Breast epithelium (tissue), 4 donors: Measurements from ENCODE around the gene MOXD1. TPM values are rescaled to one million over a fixed set of nuclear protein-coding genes. Genes with fewer than 3 reads are reported as not detected.
A peak's percentile ranks its signal among the peaks of the same experiment; 100 is the strongest.

ENCODE experiments used
- DNase-seq, 2 donors: peaks; one replicate each; pipeline ENCODE4 v3.0.0-alpha.2; 2019; ENCODE audit warnings: low spot score in 2 of 2
- H3K27ac ChIP-seq, 2 donors: fragments of 200-600 bp; sonication (generic) in 1 of 2; one replicate each; pipeline ENCODE4 v1.5.1; 2016 to 2019; ENCODE audit warnings: mild to moderate bottlenecking in 1 of 2
- H3K27me3 ChIP-seq, 2 donors: fragments of 200-600 bp; sonication (generic) in 1 of 2; one replicate each; pipeline versions ENCODE4 v1.5.1 to v1.6.0; 2017 to 2019; ENCODE audit warnings: control low read depth in 1 of 2, mild to moderate bottlenecking in 1 of 2
- H3K36me3 ChIP-seq: fragments of 200-600 bp; one replicate; pipeline ENCODE4 v1.5.1; 2019
- H3K4me1 ChIP-seq, 2 donors: fragments of 200-600 bp; sonication (generic); one replicate each; pipeline ENCODE4 v1.5.1; 2016 to 2019; ENCODE audit warnings: control low read depth in 1 of 2
- H3K4me3 ChIP-seq, 3 donors: fragments of 200-600 bp; sonication (generic); 1 replicate in 2 of 3; 2 replicates in 1 of 3; pipeline ENCODE4 v1.5.1; 2016 to 2019; ENCODE audit warnings: mild to moderate bottlenecking in 3 of 3, moderate library complexity in 2 of 3
- H3K9me3 ChIP-seq, 2 donors: fragments of 200-600 bp; sonication (generic) in 1 of 2; one replicate each; pipeline ENCODE4 v1.5.1; 2016 to 2019; ENCODE audit warnings: control low read depth in 1 of 2
- POLR2A ChIP-seq: fragments of 450-650 bp; IDR thresholded peaks from one replicate; pipeline ENCODE4 v1.6.1; 2016; ENCODE audit warnings: antibody characterized with exemption, mild to moderate bottlenecking, moderate library complexity
- POLR2AphosphoS5 ChIP-seq, 3 donors: sonication (generic); formaldehyde crosslinking; IDR thresholded peaks; one replicate each; pipeline ENCODE4 v1.6.1; 2017; ENCODE audit warnings: antibody characterized with exemption in 3 of 3
- intact Hi-C: fragments of 100-400 bp; cut with DNase I; formaldehyde crosslinking; loops from one replicate; pipeline ENCODE4 v1.15.1; 2023; ENCODE audit warnings: low total_unique reads
- total RNA-seq, 3 donors: library from RNA; depleted of rRNA; stranded (reverse); fragments of >200 nt; gene quantifications; one replicate each; pipeline ENCODE4 v1.1.0, GENCODE V29; 2016
- TF ChIP-seq, protein P1 (sequence below), 3 donors: fragments of 450-650 bp; IDR thresholded peaks; one replicate each; pipeline ENCODE4 v1.5.1; 2016 to 2017; ENCODE audit warnings: antibody characterized with exemption in 3 of 3, mild to moderate bottlenecking in 3 of 3, moderate library complexity in 3 of 3

The MOXD1 gene
- total RNA-seq, 3 donors from 2014 or later: 1.8 to 2.9 (median 1.9) TPM

- TF ChIP-seq POLR2A (no peak), POLR2AphosphoS5 (IDR thresholded peaks at IDR 0.05) (no peak)
- TF ChIP-seq, protein P1, sequence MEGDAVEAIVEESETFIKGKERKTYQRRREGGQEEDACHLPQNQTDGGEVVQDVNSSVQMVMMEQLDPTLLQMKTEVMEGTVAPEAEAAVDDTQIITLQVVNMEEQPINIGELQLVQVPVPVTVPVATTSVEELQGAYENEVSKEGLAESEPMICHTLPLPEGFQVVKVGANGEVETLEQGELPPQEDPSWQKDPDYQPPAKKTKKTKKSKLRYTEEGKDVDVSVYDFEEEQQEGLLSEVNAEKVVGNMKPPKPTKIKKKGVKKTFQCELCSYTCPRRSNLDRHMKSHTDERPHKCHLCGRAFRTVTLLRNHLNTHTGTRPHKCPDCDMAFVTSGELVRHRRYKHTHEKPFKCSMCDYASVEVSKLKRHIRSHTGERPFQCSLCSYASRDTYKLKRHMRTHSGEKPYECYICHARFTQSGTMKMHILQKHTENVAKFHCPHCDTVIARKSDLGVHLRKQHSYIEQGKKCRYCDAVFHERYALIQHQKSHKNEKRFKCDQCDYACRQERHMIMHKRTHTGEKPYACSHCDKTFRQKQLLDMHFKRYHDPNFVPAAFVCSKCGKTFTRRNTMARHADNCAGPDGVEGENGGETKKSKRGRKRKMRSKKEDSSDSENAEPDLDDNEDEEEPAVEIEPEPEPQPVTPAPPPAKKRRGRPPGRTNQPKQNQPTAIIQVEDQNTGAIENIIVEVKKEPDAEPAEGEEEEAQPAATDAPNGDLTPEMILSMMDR (IDR thresholded peaks at IDR 0.05): no peak
- no peaks in the 10 kb centered on the region for H3K36me3 ChIP-seq
Observed at GRCh38 chr6:132257561-132257960, 143.7 kb downstream of the MOXD1 start.

GRCh38 chr6:132256457-132256856, 144.8 kb downstream of the MOXD1 start:
- no peak for DNase-seq
- H3K4me1 ChIP-seq: no peaks in the 10 kb centered on the region
- H3K4me3 ChIP-seq: no peak overlapping the region
- TF ChIP-seq POLR2AphosphoS5 (IDR thresholded peaks at IDR 0.05): no peak
- TF ChIP-seq, protein P1 (IDR thresholded peaks at IDR 0.05): no peak
- TF ChIP-seq POLR2A: no peak
- H3K27ac ChIP-seq: no peak overlapping the region
- H3K27me3 ChIP-seq: no peaks in the 10 kb centered on the region
- intact Hi-C loops: loop anchor here (5.0 kb wide), 1 partner anchor 1071 kb away; no protein-coding TSS in a partner anchor
- peaks cover 0 to 8% of the 10 kb centered on the region in 2 donors for H3K9me3 ChIP-seq
- H3K36me3 ChIP-seq: no peaks in the 10 kb centered on the region

More at GRCh38 chr6:132257561-132257960, 143.7 kb downstream of the MOXD1 start:
- Histone ChIP-seq H3K4me1 (no peaks in the 10 kb centered on the region), H3K9me3 (no peaks in the 10 kb centered on the region), H3K4me3 (no peak overlapping the region), H3K27ac (no peak overlapping the region), H3K27me3 (no peaks in the 10 kb centered on the region)
- DNase-seq: no peak
- intact Hi-C loops: loop anchor here (5.0 kb wide), 1 partner anchor 1070 kb away; no protein-coding TSS in a partner anchor

DNA sequence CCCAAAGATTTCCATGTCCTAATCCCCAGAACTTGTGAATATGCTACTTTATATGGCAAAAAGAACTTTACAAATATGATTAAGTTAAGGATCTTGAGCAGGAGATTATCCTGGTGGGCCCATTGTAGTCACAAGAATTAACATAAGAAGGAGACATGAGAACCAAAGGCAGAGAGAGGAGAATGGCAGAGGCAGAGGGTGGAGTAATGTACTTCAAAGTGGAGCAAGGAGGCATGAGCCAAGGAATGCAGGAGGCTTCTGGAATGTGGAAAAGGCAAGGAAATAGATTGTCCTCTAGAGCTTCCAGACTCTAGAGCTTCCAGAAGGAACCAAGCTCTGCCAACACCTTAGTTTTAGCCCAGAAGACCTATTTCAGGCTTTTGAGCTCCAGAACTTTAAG, 147.4 kb downstream of the MOXD1 start:
- Histone ChIP-seq H3K9me3 (peaks cover 0 to 8% of the 10 kb centered on the region in 2 donors), H3K36me3 (no peaks in the 10 kb centered on the region), H3K4me3 (no peak overlapping the region), H3K27me3 (no peaks in the 10 kb centered on the region), H3K27ac (no peak overlapping the region), H3K4me1 (no peaks in the 10 kb centered on the region)
- TF ChIP-seq POLR2A (no peak), POLR2AphosphoS5 (IDR thresholded peaks at IDR 0.05) (no peak)
- TF ChIP-seq, protein P1 (IDR thresholded peaks at IDR 0.05): no peak
- intact Hi-C loops: no loop called here
- no peak for DNase-seq

DNA sequence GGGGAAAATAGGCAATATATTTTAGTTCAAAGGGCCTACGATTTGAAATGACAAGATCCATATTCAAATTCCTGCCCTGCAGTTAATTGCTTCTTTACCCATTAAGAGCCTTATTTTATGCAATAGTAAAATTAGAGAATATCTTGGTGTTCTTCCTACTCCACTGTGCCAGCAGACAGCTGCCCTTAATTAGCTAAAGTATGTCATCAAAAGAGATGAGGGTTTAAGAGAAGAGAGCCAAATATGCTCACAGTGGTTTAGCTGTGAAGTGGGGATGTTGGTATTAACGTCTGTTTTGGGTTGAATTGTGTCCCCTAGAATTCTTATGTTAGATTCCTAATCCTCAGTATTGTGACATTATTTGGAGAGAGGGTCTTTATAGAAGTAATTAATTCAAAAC, 148.1 kb downstream of the MOXD1 start:
- intact Hi-C loops: no loop called here
- TF ChIP-seq POLR2AphosphoS5 (IDR thresholded peaks at IDR 0.05): no peak
- TF ChIP-seq POLR2A: no peak
- TF ChIP-seq, protein P1 (IDR thresholded peaks at IDR 0.05): no peak
- H3K4me1 ChIP-seq: no peaks in the 10 kb centered on the region
- H3K36me3 ChIP-seq: no peaks in the 10 kb centered on the region
- H3K27ac ChIP-seq: no peak overlapping the region
- peaks cover 0 to 8% of the 10 kb centered on the region in 2 donors for H3K9me3 ChIP-seq
- no peak overlapping the region for H3K4me3 ChIP-seq
- no peaks in the 10 kb centered on the region for H3K27me3 ChIP-seq
- DNase-seq: no peak

DNA sequence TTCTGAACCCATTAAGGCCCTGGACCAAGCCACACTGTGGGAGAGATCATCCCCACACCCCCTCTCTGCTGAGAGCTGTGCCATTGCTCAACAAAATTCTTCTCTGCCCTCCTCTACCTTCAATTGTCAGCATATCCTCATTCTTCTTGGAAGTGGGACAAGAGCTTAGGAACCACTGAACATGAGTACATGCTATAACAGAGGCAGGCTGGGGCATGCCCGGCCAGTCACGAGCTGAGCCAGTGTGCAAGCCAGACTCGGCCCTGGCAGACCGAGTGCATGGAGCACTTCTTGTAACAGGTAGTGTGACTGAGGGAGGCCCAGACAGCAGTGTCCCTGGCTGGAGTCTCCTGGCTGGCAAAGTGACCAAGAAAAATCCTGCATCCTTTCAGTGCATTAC, 149.2 kb downstream of the MOXD1 start:
- intact Hi-C loops: no loop called here

More for the DNA sequence above, 149.2 kb downstream of the MOXD1 start:
- Histone ChIP-seq H3K4me3 (no peak overlapping the region), H3K9me3 (peaks cover 0 to 8% of the 10 kb centered on the region in 2 donors), H3K4me1 (no peaks in the 10 kb centered on the region), H3K27ac (no peak overlapping the region), H3K36me3 (no peaks in the 10 kb centered on the region), H3K27me3 (no peaks in the 10 kb centered on the region)
- DNase-seq: peak in 1 of 2 donors; percentile 20
- TF ChIP-seq POLR2A (no peak), POLR2AphosphoS5 (IDR thresholded peaks at IDR 0.05) (no peak)
- TF ChIP-seq, protein P1 (IDR thresholded peaks at IDR 0.05): no peak
